Activated T-cell treated with anti-CD3 and anti-CD28 coated beads, Interleukin-2, amount 50 U/mL, for 72 hours (primary cell): Measurements from ENCODE around the gene ARL17A. TPM values are rescaled to one million over a fixed set of nuclear protein-coding genes. Genes with fewer than 3 reads are reported as not detected.
"Not testable (repeated sequence)": the region's sequence is repeated elsewhere in the genome, so short reads cannot be mapped to it uniquely, and the experiment has no call there.

Source experiments
- ATAC-seq, 2 donors: fragments of 150-1000 bp; cut with Tn5 transposase; replicated peaks in 1 of 2; 2 replicates each; pipeline ENCODE4 v1.10.0; 2021; ENCODE audit warnings: moderate library complexity in 2 of 2, mild to moderate bottlenecking in 1 of 2
- DNase-seq, 2 donors: peaks; one replicate each; pipeline ENCODE4 v3.0.0; 2021 to 2022; ENCODE audit warnings: mixed read lengths in 1 of 2
- H3K27ac Mint-ChIP-seq: one replicate; pipeline ENCODE4 v1.8.0; 2022; ENCODE audit warnings: mild to moderate bottlenecking, moderate library complexity, mixed read lengths
- H3K27me3 Mint-ChIP-seq: one replicate; pipeline ENCODE4 v1.8.0; 2022; ENCODE audit warnings: low read depth, mixed read lengths
- H3K36me3 Mint-ChIP-seq, 2 donors: one replicate each; pipeline ENCODE4 v1.8.0; 2022; ENCODE audit warnings: mixed read lengths in 2 of 2, mild to moderate bottlenecking in 1 of 2; ENCODE audit not compliant: insufficient read depth in 2 of 2
- H3K4me1 Mint-ChIP-seq: one replicate; pipeline ENCODE4 v1.8.0; 2022; ENCODE audit warnings: low read depth, mixed read lengths
- H3K4me3 Mint-ChIP-seq, 2 donors: one replicate each; pipeline ENCODE4 v1.8.0; 2022; ENCODE audit warnings: mild to moderate bottlenecking in 2 of 2, mixed read lengths in 2 of 2, moderate library complexity in 2 of 2
- H3K9me3 Mint-ChIP-seq, 2 donors: one replicate each; pipeline ENCODE4 v1.8.0; 2022; ENCODE audit warnings: mixed read lengths in 2 of 2
- total RNA-seq, 2 donors: library from RNA; stranded (reverse); gene quantifications; one replicate each; pipeline ENCODE4 v1.2.3, GENCODE V29; 2022

Gene ARL17A
- 10 to 100 TPM; 17.9 to 27.8 TPM for total RNA-seq

- not testable (repeated sequence) for H3K4me1 Mint-ChIP-seq, H3K27ac Mint-ChIP-seq, H3K36me3 Mint-ChIP-seq, H3K9me3 Mint-ChIP-seq, H3K27me3 Mint-ChIP-seq
- peak within 1 kb of the TSS in 1 of 2 donors; percentile 61 for H3K4me3 Mint-ChIP-seq
- peak; percentile 91 to 97 for ATAC-seq
- peak; percentile 82 to 91 for DNase-seq
Measured at GRCh38 chr17:46579083-46580075, at the start of gene ARL17A. TSS of gene ARL17A (minus strand) at chr17:46579691. CDS start at chr17:46576322, 3,369 bp downstream.

GRCh38 chr17:46628753-46629436 lies 49.4 kb upstream of the ARL17A start:
- not testable (repeated sequence) for H3K4me1 Mint-ChIP-seq, H3K4me3 Mint-ChIP-seq, H3K9me3 Mint-ChIP-seq, H3K27me3 Mint-ChIP-seq, H3K36me3 Mint-ChIP-seq, DNase-seq, H3K27ac Mint-ChIP-seq
- ATAC-seq: peak; percentile 96 to 97

- H3K4me3 Mint-ChIP-seq, DNase-seq, H3K27me3 Mint-ChIP-seq, H3K27ac Mint-ChIP-seq, H3K36me3 Mint-ChIP-seq, H3K4me1 Mint-ChIP-seq, ATAC-seq, H3K9me3 Mint-ChIP-seq: not testable (repeated sequence)
Measured at GRCh38 chr17:46627452-46627851, 48.0 kb upstream of the ARL17A start.

GRCh38 chr17:46624726-46625125 lies 45.2 kb upstream of the ARL17A start:
- H3K9me3 Mint-ChIP-seq, ATAC-seq, H3K36me3 Mint-ChIP-seq, H3K27me3 Mint-ChIP-seq, H3K27ac Mint-ChIP-seq, DNase-seq, H3K4me3 Mint-ChIP-seq, H3K4me1 Mint-ChIP-seq: not testable (repeated sequence)

- not testable (repeated sequence) for H3K4me3 Mint-ChIP-seq, H3K27ac Mint-ChIP-seq, H3K9me3 Mint-ChIP-seq, DNase-seq, H3K36me3 Mint-ChIP-seq, H3K27me3 Mint-ChIP-seq, H3K4me1 Mint-ChIP-seq, ATAC-seq
Measured at GRCh38 chr17:46623790-46624189, 44.3 kb upstream of the ARL17A start.

- not testable (repeated sequence) for ATAC-seq, DNase-seq, H3K27ac Mint-ChIP-seq, H3K9me3 Mint-ChIP-seq, H3K4me1 Mint-ChIP-seq, H3K36me3 Mint-ChIP-seq, H3K4me3 Mint-ChIP-seq, H3K27me3 Mint-ChIP-seq
Measured at GRCh38 chr17:46618975-46619374, 39.5 kb upstream of the ARL17A start.

- not testable (repeated sequence) for H3K9me3 Mint-ChIP-seq, H3K4me1 Mint-ChIP-seq, H3K36me3 Mint-ChIP-seq, H3K27ac Mint-ChIP-seq, H3K27me3 Mint-ChIP-seq, H3K4me3 Mint-ChIP-seq, DNase-seq, ATAC-seq
Measured at GRCh38 chr17:46617121-46617520, 37.6 kb upstream of the ARL17A start.

- H3K27ac Mint-ChIP-seq, H3K4me1 Mint-ChIP-seq, H3K9me3 Mint-ChIP-seq, H3K27me3 Mint-ChIP-seq, H3K36me3 Mint-ChIP-seq, H3K4me3 Mint-ChIP-seq, DNase-seq: not testable (repeated sequence)
- ATAC-seq: peak in 1 of 2 donors; percentile 40
Measured at GRCh38 chr17:46613876-46614275, 34.4 kb upstream of the ARL17A start.

- ATAC-seq, H3K36me3 Mint-ChIP-seq, DNase-seq, H3K27me3 Mint-ChIP-seq, H3K4me1 Mint-ChIP-seq, H3K27ac Mint-ChIP-seq, H3K9me3 Mint-ChIP-seq, H3K4me3 Mint-ChIP-seq: not testable (repeated sequence)
Measured at GRCh38 chr17:46611304-46611703, 31.8 kb upstream of the ARL17A start.

GRCh38 chr17:46603125-46603524 lies 23.6 kb upstream of the ARL17A start:
- H3K27me3 Mint-ChIP-seq, H3K27ac Mint-ChIP-seq, H3K4me3 Mint-ChIP-seq, H3K9me3 Mint-ChIP-seq, H3K4me1 Mint-ChIP-seq, H3K36me3 Mint-ChIP-seq: not testable (repeated sequence)
- DNase-seq (peak; percentile 1 to 6), ATAC-seq (peak; percentile 46 to 52)

- DNase-seq, H3K36me3 Mint-ChIP-seq, H3K4me3 Mint-ChIP-seq, H3K27ac Mint-ChIP-seq, H3K27me3 Mint-ChIP-seq, H3K9me3 Mint-ChIP-seq, H3K4me1 Mint-ChIP-seq: not testable (repeated sequence)
- ATAC-seq: peak; percentile 61 to 68
Measured at GRCh38 chr17:46600767-46601166, 21.3 kb upstream of the ARL17A start.

- H3K9me3 Mint-ChIP-seq, H3K36me3 Mint-ChIP-seq, H3K4me1 Mint-ChIP-seq, DNase-seq, H3K27me3 Mint-ChIP-seq, H3K27ac Mint-ChIP-seq: not testable (repeated sequence)
- peak; percentile 84 to 87 for ATAC-seq
- peak overlapping the region in 1 of 2 donors; percentile 61 for H3K4me3 Mint-ChIP-seq
Measured at GRCh38 chr17:46598344-46598931, 18.9 kb upstream of the ARL17A start.

- peak; percentile 35 to 39 for ATAC-seq
- H3K4me1 Mint-ChIP-seq, H3K4me3 Mint-ChIP-seq, H3K36me3 Mint-ChIP-seq, H3K27me3 Mint-ChIP-seq, H3K9me3 Mint-ChIP-seq, H3K27ac Mint-ChIP-seq, DNase-seq: not testable (repeated sequence)
Measured at GRCh38 chr17:46591332-46591731, 11.8 kb upstream of the ARL17A start.
